ENCODE results near the gene MACROD2.

- TF ChIP-seq SMC3 (IDR thresholded peaks at IDR 0.05) (no peak), POLR2A (IDR thresholded peaks at IDR 0.05; ENCODE audit: low read length) (no peak), CHD2 (IDR thresholded peaks at IDR 0.05; ENCODE audit: low read length, partially characterized antibody) (no peak), PBX3 (IDR thresholded peaks at IDR 0.05) (no peak), TFCP2L1 (CRISPR knock-in tag; IDR thresholded peaks at IDR 0.05) (no peak), CTCF (IDR thresholded peaks at IDR 0.05) (no peak)
- TF ChIP-seq, protein P1, sequence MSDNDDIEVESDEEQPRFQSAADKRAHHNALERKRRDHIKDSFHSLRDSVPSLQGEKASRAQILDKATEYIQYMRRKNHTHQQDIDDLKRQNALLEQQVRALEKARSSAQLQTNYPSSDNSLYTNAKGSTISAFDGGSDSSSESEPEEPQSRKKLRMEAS (IDR thresholded peaks at IDR 0.05): no peak
These were observed 1337.4 kb downstream of the MACROD2 start for GRCh38 chr20:15332711-15333160.

All from A549 (cell line).